Thyroid gland (tissue), 4 donors: Measurements from ENCODE around the gene CAV2.

Experiments
- POLR2A ChIP-seq, 2 donors: fragments of 450-650 bp; IDR thresholded peaks; one replicate each; pipeline ENCODE4 v1.6.1; 2017; ENCODE audit warnings: antibody characterized with exemption in 2 of 2, mild to moderate bottlenecking in 2 of 2, moderate library complexity in 1 of 2
- TF ChIP-seq, protein P1 (sequence below), 6 experiments: fragments of 200-600 bp in 3 of 6; fragments of 450-650 bp in 3 of 6; sonication (generic) in 3 of 6; IDR thresholded peaks; one replicate each; pipeline ENCODE4 v1.5.1; 2016 to 2019; ENCODE audit warnings: antibody characterized with exemption in 6 of 6, mild to moderate bottlenecking in 2 of 6, inconsistent platforms in 1 of 6, moderate library complexity in 1 of 6

DNA sequence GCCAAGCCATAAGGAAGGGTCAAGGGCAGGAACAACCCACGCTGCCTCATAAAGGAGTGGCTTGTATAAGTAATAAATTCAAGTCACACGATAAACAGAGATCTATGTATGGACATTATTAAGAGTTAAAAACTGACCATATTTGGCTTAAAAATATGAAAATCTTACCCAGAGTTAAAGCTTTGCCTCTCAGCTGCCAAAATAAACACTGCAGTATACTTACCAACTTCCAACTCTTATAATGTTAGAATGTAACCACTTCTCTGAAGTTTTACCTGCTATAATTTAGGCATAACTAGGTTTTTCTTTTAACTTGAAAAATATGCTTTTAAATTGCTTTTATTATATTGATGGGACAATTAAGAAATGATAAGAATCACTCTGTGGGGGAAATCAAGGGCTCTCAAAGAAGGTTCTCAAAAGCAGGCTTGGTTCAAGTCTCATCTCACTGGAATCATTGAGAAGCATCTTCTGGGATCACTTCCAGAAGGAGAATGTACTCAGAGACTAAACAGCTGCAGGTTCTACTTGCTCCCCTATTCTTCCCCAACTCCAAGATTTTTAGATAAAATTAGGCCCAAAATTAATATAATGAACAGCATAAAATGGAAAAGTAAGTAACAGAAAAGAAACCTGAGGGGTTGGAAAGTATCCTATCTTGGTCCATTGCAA is 16.1 kb upstream of the CAV2 start:
- TF ChIP-seq, protein P1, sequence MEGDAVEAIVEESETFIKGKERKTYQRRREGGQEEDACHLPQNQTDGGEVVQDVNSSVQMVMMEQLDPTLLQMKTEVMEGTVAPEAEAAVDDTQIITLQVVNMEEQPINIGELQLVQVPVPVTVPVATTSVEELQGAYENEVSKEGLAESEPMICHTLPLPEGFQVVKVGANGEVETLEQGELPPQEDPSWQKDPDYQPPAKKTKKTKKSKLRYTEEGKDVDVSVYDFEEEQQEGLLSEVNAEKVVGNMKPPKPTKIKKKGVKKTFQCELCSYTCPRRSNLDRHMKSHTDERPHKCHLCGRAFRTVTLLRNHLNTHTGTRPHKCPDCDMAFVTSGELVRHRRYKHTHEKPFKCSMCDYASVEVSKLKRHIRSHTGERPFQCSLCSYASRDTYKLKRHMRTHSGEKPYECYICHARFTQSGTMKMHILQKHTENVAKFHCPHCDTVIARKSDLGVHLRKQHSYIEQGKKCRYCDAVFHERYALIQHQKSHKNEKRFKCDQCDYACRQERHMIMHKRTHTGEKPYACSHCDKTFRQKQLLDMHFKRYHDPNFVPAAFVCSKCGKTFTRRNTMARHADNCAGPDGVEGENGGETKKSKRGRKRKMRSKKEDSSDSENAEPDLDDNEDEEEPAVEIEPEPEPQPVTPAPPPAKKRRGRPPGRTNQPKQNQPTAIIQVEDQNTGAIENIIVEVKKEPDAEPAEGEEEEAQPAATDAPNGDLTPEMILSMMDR (IDR thresholded peaks at IDR 0.05), result no peak
- no peak for TF ChIP-seq POLR2A (IDR thresholded peaks at IDR 0.05)
